Activated naive CD4-positive, alpha-beta T cell treated with anti-CD3 and anti-CD28 coated beads, Interleukin-2, amount 10 ng/mL, durations not matched to agents 7 days and 5 days (primary cell): Measurements from ENCODE around the gene SLC29A1.
A peak's percentile ranks its signal among the peaks of the same experiment; 100 is the strongest.

Source experiments
- CTCF ChIA-PET: fragments of 350-600 bp; sonication (Branson Sonifier 250); formaldehyde crosslinking; loops from one replicate; lab custom pipeline; 2021; ENCODE audit warnings: antibody characterized with exemption; lab: Charles Lee
- DNase-seq: peaks from one replicate; pipeline ENCODE4 v3.0.0-alpha.2; 2020
- H3K27ac Mint-ChIP-seq: one replicate; pipeline ENCODE4 v1.8.0; 2021; ENCODE audit warnings: mild to moderate bottlenecking, moderate library complexity, mixed read lengths
- H3K27me3 Mint-ChIP-seq: one replicate; pipeline ENCODE4 v1.8.0; 2021; ENCODE audit warnings: mild to moderate bottlenecking, mixed read lengths
- H3K36me3 Mint-ChIP-seq: one replicate; pipeline ENCODE4 v1.8.0; 2021; ENCODE audit warnings: mixed read lengths
- H3K4me1 Mint-ChIP-seq: one replicate; pipeline ENCODE4 v1.8.0; 2021; ENCODE audit warnings: mixed read lengths
- H3K4me3 Mint-ChIP-seq: one replicate; pipeline ENCODE4 v1.8.0; 2021; ENCODE audit warnings: mild to moderate bottlenecking, moderate library complexity, mixed read lengths
- H3K9me3 Mint-ChIP-seq: one replicate; pipeline ENCODE4 v1.8.0; 2021; ENCODE audit warnings: mixed read lengths

The SLC29A1 gene

GRCh38 chr6:44263354-44264100 lies 40.1 kb downstream of the SLC29A1 start:
- Mint-ChIP-seq H3K27ac (peak overlapping the region; percentile 93), H3K4me3 (peak overlapping the region; percentile 85), H3K9me3 (no peaks in the 10 kb centered on the region), H3K4me1 (peaks cover 56% of the 10 kb centered on the region), H3K27me3 (peaks cover 17% of the 10 kb centered on the region), H3K36me3 (peaks cover 19% of the 10 kb centered on the region)
- CTCF ChIA-PET: interaction anchor here (1.1 to 2.5 kb wide), 5 partner anchors 10 to 77 kb away, joined by 3 to 10 read pairs (median 4); partner anchors contain the start of gene SLC29A1
- peak; percentile 50 for DNase-seq

- DNase-seq: peak; percentile 62
- Mint-ChIP-seq H3K36me3 (peaks cover 13% of the 10 kb centered on the region), H3K4me3 (peak overlapping the region; percentile 85), H3K27ac (peak overlapping the region; percentile 93), H3K27me3 (peaks cover 25% of the 10 kb centered on the region), H3K4me1 (peaks cover 54% of the 10 kb centered on the region), H3K9me3 (no peaks in the 10 kb centered on the region)
- CTCF ChIA-PET: interaction anchor here (0.8 to 1.4 kb wide), 10 partner anchors 11 to 91 kb away, joined by 3 to 5 read pairs (median 4); partner anchors contain the start of genes AARS2 and SLC29A1
Measured at GRCh38 chr6:44264154-44265006, 41.0 kb downstream of the SLC29A1 start.

GRCh38 chr6:44265007-44265721 lies 41.8 kb downstream of the SLC29A1 start, which contains the start of gene NFKBIE:
TSS of gene NFKBIE (minus strand) at chr6:44265551. CDS start at chr6:44265346, 205 bp downstream.
- Mint-ChIP-seq H3K4me3 (peak within 1 kb of the TSS; percentile 85), H3K27ac (peak within 1 kb of the TSS; percentile 93), H3K9me3 (no peaks in the 10 kb centered on the region), H3K36me3 (peaks cover 13% of the 10 kb centered on the region), H3K27me3 (peaks cover 33% of the 10 kb centered on the region), H3K4me1 (peaks cover 62% of the 10 kb centered on the region)
- CTCF ChIA-PET: interaction anchor here (0.8 to 4.1 kb wide), 9 partner anchors 13 to 92 kb away, joined by 3 to 105 read pairs (median 4); partner anchors contain the start of genes AARS2 and SLC29A1
- peak; percentile 94 for DNase-seq

- H3K9me3 Mint-ChIP-seq: no peaks in the 10 kb centered on the region
- CTCF ChIA-PET: interaction anchor here (2.1 to 6.7 kb wide), 3 partner anchors 32 to 72 kb away, joined by 5 to 105 read pairs (median 83); no protein-coding TSS in a partner anchor
- peaks cover 36% of the 10 kb centered on the region for H3K27me3 Mint-ChIP-seq
- peak overlapping the region; percentile 83 for H3K27ac Mint-ChIP-seq
- H3K4me1 Mint-ChIP-seq: peaks cover 62% of the 10 kb centered on the region
- peaks cover 13% of the 10 kb centered on the region for H3K36me3 Mint-ChIP-seq
- peak overlapping the region; percentile 85 for H3K4me3 Mint-ChIP-seq
- no peak for DNase-seq
Measured at GRCh38 chr6:44265722-44266233, 42.4 kb downstream of the SLC29A1 start.

GRCh38 chr6:44266347-44266746 lies 43.0 kb downstream of the SLC29A1 start:
- peak overlapping the region; percentile 85 for H3K4me3 Mint-ChIP-seq
- no peak for DNase-seq
- CTCF ChIA-PET: interaction anchor here (0.7 to 6.7 kb wide), 11 partner anchors 32 to 1164 kb away, joined by 3 to 105 read pairs (median 4); partner anchors contain the start of genes AARS2 and SPATS1
- H3K27me3 Mint-ChIP-seq: peaks cover 42% of the 10 kb centered on the region
- H3K27ac Mint-ChIP-seq: no peak overlapping the region
- H3K36me3 Mint-ChIP-seq: peaks cover 9% of the 10 kb centered on the region
- peaks cover 62% of the 10 kb centered on the region for H3K4me1 Mint-ChIP-seq
- no peaks in the 10 kb centered on the region for H3K9me3 Mint-ChIP-seq

GRCh38 chr6:44267252-44267651 lies 43.9 kb downstream of the SLC29A1 start:
- peaks cover 51% of the 10 kb centered on the region for H3K27me3 Mint-ChIP-seq
- no peak overlapping the region for H3K4me3 Mint-ChIP-seq
- peaks cover 9% of the 10 kb centered on the region for H3K36me3 Mint-ChIP-seq
- H3K27ac Mint-ChIP-seq: no peak overlapping the region
- no peaks in the 10 kb centered on the region for H3K9me3 Mint-ChIP-seq
- peaks cover 58% of the 10 kb centered on the region for H3K4me1 Mint-ChIP-seq
- CTCF ChIA-PET: interaction anchor here (0.7 to 6.7 kb wide), 19 partner anchors 10 to 1165 kb away, joined by 3 to 105 read pairs (median 4); partner anchors contain the start of genes AARS2 and SPATS1
- DNase-seq: no peak

GRCh38 chr6:44268095-44268628 lies 44.8 kb downstream of the SLC29A1 start:
- Mint-ChIP-seq H3K27me3 (peaks cover 60% of the 10 kb centered on the region), H3K9me3 (no peaks in the 10 kb centered on the region), H3K4me3 (no peak overlapping the region), H3K4me1 (peaks cover 49% of the 10 kb centered on the region), H3K36me3 (peaks cover 8% of the 10 kb centered on the region), H3K27ac (no peak overlapping the region)
- DNase-seq: peak; percentile 77
- CTCF ChIA-PET: interaction anchor here (0.7 to 6.7 kb wide), 30 partner anchors 9 to 232 kb away, joined by 3 to 105 read pairs (median 4); partner anchors contain the start of genes AARS2, SLC35B2 and SPATS1

- H3K4me3 Mint-ChIP-seq: peak overlapping the region; percentile 49
- peak overlapping the region; percentile 24 for H3K27ac Mint-ChIP-seq
- CTCF ChIA-PET: interaction anchor here (0.8 to 6.7 kb wide), 18 partner anchors 8 to 189 kb away, joined by 3 to 105 read pairs (median 6); partner anchors contain the start of genes AARS2, SLC35B2 and SPATS1
- peaks cover 72% of the 10 kb centered on the region for H3K27me3 Mint-ChIP-seq
- peaks cover 2% of the 10 kb centered on the region for H3K36me3 Mint-ChIP-seq
- H3K9me3 Mint-ChIP-seq: no peaks in the 10 kb centered on the region
- no peak for DNase-seq
- H3K4me1 Mint-ChIP-seq: peaks cover 37% of the 10 kb centered on the region
Measured at GRCh38 chr6:44269178-44269920, 46.0 kb downstream of the SLC29A1 start.

- CTCF ChIA-PET: interaction anchor here (1.5 to 6.7 kb wide), 5 partner anchors 34 to 73 kb away, joined by 4 to 83 read pairs (median 8); partner anchors contain the start of genes AARS2 and SPATS1
- Mint-ChIP-seq H3K4me3 (peak within 1 kb of the TSS; percentile 49), H3K9me3 (no peaks in the 10 kb centered on the region), H3K27ac (peak within 1 kb of the TSS; percentile 24), H3K4me1 (peaks cover 35% of the 10 kb centered on the region), H3K36me3 (peaks cover 1% of the 10 kb centered on the region), H3K27me3 (peaks cover 78% of the 10 kb centered on the region)
- peak; percentile 30 for DNase-seq
Measured at GRCh38 chr6:44269921-44270525, 46.6 kb downstream of the SLC29A1 start, which contains the start of gene TMEM151B. TSS of gene TMEM151B (plus strand) at chr6:44270450. CDS start at chr6:44270743, 293 bp downstream.

- H3K27me3 Mint-ChIP-seq: peaks cover 86% of the 10 kb centered on the region
- H3K9me3 Mint-ChIP-seq: no peaks in the 10 kb centered on the region
- H3K4me1 Mint-ChIP-seq: peaks cover 33% of the 10 kb centered on the region
- no peaks in the 10 kb centered on the region for H3K36me3 Mint-ChIP-seq
- CTCF ChIA-PET: interaction anchor here (1.6 to 6.7 kb wide), 2 partner anchors 33 to 42 kb away, joined by 5 to 83 read pairs; partner anchors contain the start of gene AARS2
- no peak overlapping the region for H3K27ac Mint-ChIP-seq
- peak overlapping the region; percentile 47 for H3K4me3 Mint-ChIP-seq
- DNase-seq: peak; percentile 42
Measured at GRCh38 chr6:44270526-44271405, 47.4 kb downstream of the SLC29A1 start.

GRCh38 chr6:44271406-44271723 lies 48.0 kb downstream of the SLC29A1 start:
- Mint-ChIP-seq H3K4me1 (peaks cover 28% of the 10 kb centered on the region), H3K4me3 (peak overlapping the region; percentile 47), H3K27ac (no peak overlapping the region), H3K27me3 (peaks cover 90% of the 10 kb centered on the region), H3K36me3 (no peaks in the 10 kb centered on the region), H3K9me3 (no peaks in the 10 kb centered on the region)
- no peak for DNase-seq
- CTCF ChIA-PET: interaction anchor here (6.7 kb wide), 1 partner anchor 32 kb away, joined by 83 read pairs; no protein-coding TSS in a partner anchor
